Endothelial cell of umbilical vein (primary cell): ENCODE results near the gene CFAP45. TPM values are rescaled to one million over a fixed set of nuclear protein-coding genes. Genes with fewer than 3 reads are reported as not detected.

Source experiments
- BruUV-seq: library from RNA; stranded (reverse); fragments of 400-500 nt; replicated peaks from 2 replicates; lab custom pipeline; 2021; lab: Mats Ljungman, UMichigan
- CTCF ChIA-PET: fragments of 300-600, 350-600 bp; sonication (Branson Sonifier 250); formaldehyde crosslinking; loops from one replicate; lab custom pipeline; 2021; ENCODE audit warnings: antibody characterized with exemption, inconsistent platforms; lab: Charles Lee
- POLR2A ChIA-PET: fragments of 300-600, 350-600 bp; sonication (Branson Sonifier 250); formaldehyde crosslinking; loops from one replicate; lab custom pipeline; 2021; ENCODE audit warnings: antibody characterized with exemption, inconsistent platforms; lab: Charles Lee
- DNase-seq: peaks from one replicate; pipeline ENCODE4 v3.0.0-alpha.2; 2011; ENCODE audit warnings: low read depth, low spot score
- FAIRE-seq: peaks from 2 replicates; lab custom pipeline; 2011; peaks lifted over from hg19 to GRCh38; lab: Jason Lieb, UNC
- H2AFZ ChIP-seq: 2 replicates; pipeline ENCODE4 v1.6.0; 2012; ENCODE audit warnings: low read depth, low read length, control low read depth, inconsistent platforms
- H3K27ac ChIP-seq: 2 replicates; pipeline ENCODE4 v1.5.1; 2011; ENCODE audit warnings: low read depth, mild to moderate bottlenecking, control low read depth, low read length, moderate library complexity; ENCODE audit not compliant: insufficient read depth
- H3K27me3 ChIP-seq, 2 experiments: 2 replicates each; pipeline versions ENCODE4 v1.6.0 to v1.6.1; 2011; ENCODE audit warnings: low read length in 2 of 2, mixed read lengths in 1 of 2; ENCODE audit not compliant: control insufficient read depth in 2 of 2, insufficient read depth in 2 of 2
- H3K36me3 ChIP-seq, 2 experiments: 2 replicates in 1 of 2; 3 replicates in 1 of 2; pipeline ENCODE4 v1.5.1; 2011; ENCODE audit warnings: low read length in 2 of 2, mild to moderate bottlenecking in 1 of 2, moderate library complexity in 1 of 2; ENCODE audit not compliant: control insufficient read depth in 2 of 2, insufficient read depth in 2 of 2; ENCODE audit errors: extremely low read depth in 1 of 2
- H3K4me1 ChIP-seq: 3 replicates; pipeline ENCODE4 v1.5.1; 2011; ENCODE audit warnings: mild to moderate bottlenecking, low read length; ENCODE audit not compliant: control insufficient read depth, insufficient read depth; ENCODE audit errors: extremely low read depth
- H3K4me2 ChIP-seq: 2 replicates; pipeline ENCODE4 v1.6.1; 2011; ENCODE audit warnings: low read length, control low read depth, mixed read lengths; ENCODE audit not compliant: insufficient read depth
- H3K4me3 ChIP-seq, 3 experiments: fragments of 200-600 bp in 1 of 3; sonication (generic), shearing (Covaris generic) in 1 of 3; replicated peaks in 1 of 3; 2 replicates each; pipeline ENCODE4 v1.5.1; 2011 to 2016; ENCODE audit warnings: control low read depth in 3 of 3, low read length in 3 of 3, mild to moderate bottlenecking in 2 of 3, inconsistent platforms in 1 of 3, low read depth in 1 of 3, moderate library complexity in 1 of 3; ENCODE audit not compliant: insufficient read depth in 1 of 3
- H3K79me2 ChIP-seq: 2 replicates; pipeline ENCODE4 v1.6.0; 2012; ENCODE audit warnings: low read length, inconsistent platforms; ENCODE audit not compliant: control insufficient read depth, insufficient read depth
- H3K9ac ChIP-seq: replicated peaks from 2 replicates; pipeline ENCODE3; 2011; ENCODE audit warnings: low read length, control low read depth; ENCODE audit not compliant: insufficient read depth; ENCODE audit errors: extremely low read depth
- H3K9me1 ChIP-seq: replicated peaks from 3 replicates; pipeline ENCODE4 v1.6.0; 2011; ENCODE audit warnings: mild to moderate bottlenecking, low read length; ENCODE audit not compliant: control insufficient read depth, insufficient read depth; ENCODE audit errors: extremely low read depth
- H3K9me3 ChIP-seq: replicated peaks from 2 replicates; pipeline ENCODE4 v1.5.1; 2012; ENCODE audit warnings: low read length, inconsistent platforms; ENCODE audit not compliant: control insufficient read depth, insufficient read depth
- H4K20me1 ChIP-seq: replicated peaks from 2 replicates; pipeline ENCODE3; 2011; ENCODE audit warnings: mild to moderate bottlenecking, low read length; ENCODE audit not compliant: control insufficient read depth, insufficient read depth; ENCODE audit errors: extremely low read depth
- CTCF ChIP-seq, 2 donors: IDR thresholded peaks; 1 replicate in 1 of 2; 2 replicates in 1 of 2; pipeline ENCODE4 v1.5.1; 2011; ENCODE audit warnings: low read length in 2 of 2, mild to moderate bottlenecking in 2 of 2, moderate library complexity in 2 of 2, control low read depth in 1 of 2, inconsistent platforms in 1 of 2, low read depth in 1 of 2; ENCODE audit not compliant: insufficient read depth in 1 of 2; ENCODE audit errors: extremely low read depth in 1 of 2
- EZH2 ChIP-seq: IDR thresholded peaks from 2 replicates; pipeline ENCODE4 v1.6.1; 2012; ENCODE audit warnings: borderline replicate concordance, low read depth, mild to moderate bottlenecking, moderate library complexity, low read length, inconsistent platforms; ENCODE audit not compliant: severe bottlenecking
- FOS ChIP-seq: IDR thresholded peaks from 2 replicates; pipeline ENCODE4 v1.6.1; 2011; ENCODE audit warnings: mild to moderate bottlenecking, low read length, moderate library complexity, borderline replicate concordance; ENCODE audit not compliant: insufficient read depth
- GATA2 ChIP-seq: IDR thresholded peaks from 2 replicates; pipeline ENCODE4 v1.7.0; 2011; ENCODE audit warnings: low read depth, mild to moderate bottlenecking, moderate library complexity, mixed read lengths, low read length; ENCODE audit not compliant: insufficient read length, insufficient read depth
- JUN ChIP-seq: IDR thresholded peaks from 2 replicates; pipeline ENCODE4 v1.6.1; 2011; ENCODE audit warnings: borderline replicate concordance, low read depth; ENCODE audit not compliant: insufficient read length, insufficient read depth
- MAX ChIP-seq: IDR thresholded peaks from 2 replicates; pipeline ENCODE4 v1.6.1; 2011; ENCODE audit not compliant: insufficient read depth, insufficient read length
- MYC ChIP-seq: IDR thresholded peaks from one replicate; pipeline ENCODE4 v1.6.1; 2011; ENCODE audit warnings: mild to moderate bottlenecking, low read depth, low read length
- POLR2A ChIP-seq: IDR thresholded peaks from 2 replicates; pipeline ENCODE4 v1.6.1; 2012; ENCODE audit warnings: low read depth, mild to moderate bottlenecking, control low read depth, low read length
- POLR2AphosphoS5 ChIP-seq: IDR thresholded peaks from 2 replicates; pipeline ENCODE4 v1.6.1; 2012; ENCODE audit warnings: low read depth, mild to moderate bottlenecking, control low read depth, low read length, moderate library complexity; ENCODE audit not compliant: insufficient read depth
- dilution Hi-C: fragments of 300-500 bp; cut with MboI; formaldehyde crosslinking; loops from one replicate; pipeline ENCODE4 v1.15.0; 2019; ENCODE audit warnings: low sequenced_read_pairs; ENCODE audit not compliant: extremely low pct_ligation_motif_present
- intact Hi-C: fragments of 100-400 bp; cut with micrococcal nuclease; formaldehyde crosslinking; loops from one replicate; pipeline ENCODE4 v1.10.0; 2022
- polyA plus RNA-seq, 4 experiments: library from polyadenylated mRNA; depleted of rRNA in 3 of 4; stranded (reverse) in 3 of 4; unstranded in 1 of 4; fragments of >200 nt; gene quantifications; 2 replicates each; pipeline versions ENCODE4 v1.2.1 to v1.2.3, GENCODE V29; 2011 to 2012; ENCODE audit warnings: missing spikeins in 1 of 4
- total RNA-seq: library from RNA; stranded (reverse); gene quantifications from 2 replicates; pipeline ENCODE4 v1.2.3, GENCODE V29; 2021

The CFAP45 gene
- total and polyA plus RNA-seq, 2 donors (not counting 3 experiments of a cell fraction or from before 2014, with no cell fraction given), result 0.25 to 2.5 TPM

- no peaks in the 10 kb centered on the region for H3K79me2 ChIP-seq
- BruUV-seq, result no TSS peak
- ChIA-PET CTCF (interaction anchor here (0.7 to 0.9 kb wide), 2 partner anchors 9 to 21 kb away, joined by 3 read pairs; no protein-coding TSS in a partner anchor), POLR2A (no interaction called here)
- no peak overlapping the region for H3K4me3 ChIP-seq
- peaks cover 6 to 10% of the 10 kb centered on the region in 2 experiments for H3K36me3 ChIP-seq
- intact Hi-C loops (no loop called here), dilution Hi-C loops (no loop called here)
- no peak overlapping the region for H3K9ac ChIP-seq
- H3K9me3 ChIP-seq, result no peaks in the 10 kb centered on the region
- no peaks in the 10 kb centered on the region for H3K27me3 ChIP-seq
- H3K9me1 ChIP-seq, result no peaks in the 10 kb centered on the region
- FAIRE-seq, result no peak
- H3K4me1 ChIP-seq, result peaks cover 36% of the 10 kb centered on the region
- no peak for DNase-seq
- no peak overlapping the region for H2AFZ ChIP-seq
- H3K27ac ChIP-seq, result no peak overlapping the region
- TF ChIP-seq JUN (no peak), CTCF (IDR thresholded peaks at IDR 0.05; ENCODE audit: extremely low read depth in 1 of 2, insufficient read depth in 1 of 2, low read depth in 1 of 2, low read length in 2 of 2) (no peak), MAX (no peak), MYC (no peak), FOS (no peak), GATA2 (no peak), POLR2A (no peak), POLR2AphosphoS5 (no peak), EZH2 (no peak)
- H3K4me2 ChIP-seq, result no peak overlapping the region
- H4K20me1 ChIP-seq, result no peaks in the 10 kb centered on the region
Observed at GRCh38 chr1:159913451-159914192, 13.7 kb upstream of the CFAP45 start.
